NT2/D1 (cell line): ENCODE data around the gene FMN2.
"Not testable (repeated sequence)": the region's sequence is repeated elsewhere in the genome, so short reads cannot be mapped to it uniquely, and the experiment has no call there.

Source experiments
- SUZ12 ChIP-seq: IDR thresholded peaks from 2 replicates; pipeline ENCODE4 v1.6.1; 2011; ENCODE audit not compliant: insufficient read length, insufficient read depth; ENCODE audit errors: extremely low read depth
- ZNF274 ChIP-seq: IDR thresholded peaks from 2 replicates; pipeline ENCODE4 v1.6.1; 2011; ENCODE audit warnings: mild to moderate bottlenecking, low read depth, low read length

DNA sequence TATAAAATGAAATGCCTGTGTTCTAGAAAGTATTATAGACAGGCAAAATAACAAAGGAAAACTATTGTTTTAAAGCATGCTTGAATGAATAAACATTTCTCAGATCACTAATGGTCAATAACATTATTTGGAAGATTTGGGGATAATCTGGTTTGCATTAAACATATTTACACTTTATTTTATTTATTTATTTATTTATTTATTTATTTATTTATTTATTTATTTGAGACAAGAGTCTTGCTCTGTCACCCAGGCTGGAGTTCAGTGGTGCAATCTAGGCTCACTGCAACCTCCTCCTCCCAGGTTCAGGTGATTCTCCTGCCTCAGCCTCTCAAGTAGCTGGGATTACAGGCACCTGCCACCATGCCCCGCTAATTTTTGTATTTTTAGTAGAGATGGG lies 236.7 kb downstream of the FMN2 start:
- not testable (repeated sequence) for TF ChIP-seq SUZ12, ZNF274
